GM10248 (cell line): Measurements from ENCODE around the gene SKAP2.

ENCODE experiments used
- CTCF ChIA-PET: fragments of 300-600 bp; sonication (Branson Sonifier 250); formaldehyde crosslinking; extraction: SDS; loops from one replicate; lab custom pipeline; 2021; ENCODE audit warnings: antibody characterized with exemption; lab: Yijun Ruan, JAX
- POLR2A ChIA-PET: fragments of 350-650 bp; sonication (Branson Sonifier 250); formaldehyde crosslinking; extraction: SDS; loops from one replicate; lab custom pipeline; 2020; ENCODE audit warnings: antibody characterized with exemption; lab: Yijun Ruan, JAX
- DNase-seq: peaks from one replicate; pipeline ENCODE4 v3.0.0; 2012; ENCODE audit errors: extremely low spot score
- TF ChIP-seq, protein P1 (sequence below): IDR thresholded peaks from 2 replicates; pipeline ENCODE4 v1.5.1; 2012; ENCODE audit warnings: mild to moderate bottlenecking, low read depth; ENCODE audit errors: extremely low read depth, missing control alignments, control extremely low read depth

SKAP2 gene

GRCh38 chr7:26705567-26705966 is 158.8 kb downstream of the SKAP2 start:
- POLR2A ChIA-PET, result no interaction called here
- DNase-seq, result no peak
- TF ChIP-seq, protein P1, sequence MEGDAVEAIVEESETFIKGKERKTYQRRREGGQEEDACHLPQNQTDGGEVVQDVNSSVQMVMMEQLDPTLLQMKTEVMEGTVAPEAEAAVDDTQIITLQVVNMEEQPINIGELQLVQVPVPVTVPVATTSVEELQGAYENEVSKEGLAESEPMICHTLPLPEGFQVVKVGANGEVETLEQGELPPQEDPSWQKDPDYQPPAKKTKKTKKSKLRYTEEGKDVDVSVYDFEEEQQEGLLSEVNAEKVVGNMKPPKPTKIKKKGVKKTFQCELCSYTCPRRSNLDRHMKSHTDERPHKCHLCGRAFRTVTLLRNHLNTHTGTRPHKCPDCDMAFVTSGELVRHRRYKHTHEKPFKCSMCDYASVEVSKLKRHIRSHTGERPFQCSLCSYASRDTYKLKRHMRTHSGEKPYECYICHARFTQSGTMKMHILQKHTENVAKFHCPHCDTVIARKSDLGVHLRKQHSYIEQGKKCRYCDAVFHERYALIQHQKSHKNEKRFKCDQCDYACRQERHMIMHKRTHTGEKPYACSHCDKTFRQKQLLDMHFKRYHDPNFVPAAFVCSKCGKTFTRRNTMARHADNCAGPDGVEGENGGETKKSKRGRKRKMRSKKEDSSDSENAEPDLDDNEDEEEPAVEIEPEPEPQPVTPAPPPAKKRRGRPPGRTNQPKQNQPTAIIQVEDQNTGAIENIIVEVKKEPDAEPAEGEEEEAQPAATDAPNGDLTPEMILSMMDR, result no peak
- CTCF ChIA-PET, result interaction anchor here (0.9 to 3.4 kb wide), 3 partner anchors 8 to 24 kb away, joined by 3 to 17 read pairs (median 3); no protein-coding TSS in a partner anchor

GRCh38 chr7:26704786-26705185 is 159.6 kb downstream of the SKAP2 start:
- TF ChIP-seq, protein P1, result no peak

DNA sequence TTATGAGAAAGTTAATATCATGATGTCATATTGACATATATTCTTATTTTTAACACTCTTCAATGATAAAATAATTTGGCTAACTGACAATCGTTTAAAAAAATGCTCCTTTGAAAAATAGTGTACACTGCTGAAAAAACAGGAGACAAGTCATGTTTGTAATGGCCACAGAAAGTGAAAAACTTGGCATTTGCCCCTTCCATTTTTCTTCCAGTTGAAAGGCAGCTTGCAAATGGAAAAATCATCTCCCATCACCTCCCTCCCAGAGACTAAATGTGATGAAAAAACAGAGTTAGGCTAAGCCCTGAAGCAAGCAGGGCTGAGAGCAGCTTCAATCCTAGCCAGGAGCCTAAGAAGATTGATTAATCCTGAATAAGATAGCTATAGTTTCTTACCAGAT is 160.4 kb downstream of the SKAP2 start:
- POLR2A ChIA-PET, result no interaction called here
- CTCF ChIA-PET, result interaction anchor here (0.7 to 1.9 kb wide), 4 partner anchors 12 to 21 kb away, joined by 3 to 5 read pairs (median 3); no protein-coding TSS in a partner anchor
- no peak for DNase-seq
- TF ChIP-seq, protein P1, result no peak

More at GRCh38 chr7:26704786-26705185, 159.6 kb downstream of the SKAP2 start:
- ChIA-PET POLR2A (no interaction called here), CTCF (interaction anchor here (1.0 to 3.4 kb wide), 2 partner anchors 20 to 23 kb away, joined by 3 to 17 read pairs; no protein-coding TSS in a partner anchor)
- no peak for DNase-seq

DNA sequence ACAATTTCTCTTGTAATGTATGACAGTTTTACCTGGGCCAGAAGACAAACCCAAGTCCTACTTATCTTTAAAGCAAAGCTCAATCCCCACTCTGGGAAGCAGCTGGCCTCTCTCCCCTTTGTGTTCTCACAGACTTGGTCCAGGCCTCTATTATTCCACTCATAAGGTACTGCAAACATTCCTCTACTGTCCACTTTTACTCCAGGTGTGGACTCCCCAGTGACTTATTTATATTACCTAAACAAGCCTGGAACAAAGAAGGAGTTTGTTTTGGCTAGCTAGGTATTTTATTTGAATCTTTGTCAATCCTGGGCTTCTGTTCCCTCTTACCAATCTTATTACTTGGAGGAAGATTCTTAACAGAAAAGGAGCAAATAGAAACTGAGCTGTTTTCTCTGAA is 163.5 kb downstream of the SKAP2 start:
- TF ChIP-seq, protein P1, result no peak
- POLR2A ChIA-PET, result no interaction called here
- DNase-seq, result no peak
- CTCF ChIA-PET, result interaction anchor here (1.0 to 5.2 kb wide), 10 partner anchors 9 to 1361 kb away, joined by 3 to 36 read pairs (median 3); no protein-coding TSS in a partner anchor

DNA sequence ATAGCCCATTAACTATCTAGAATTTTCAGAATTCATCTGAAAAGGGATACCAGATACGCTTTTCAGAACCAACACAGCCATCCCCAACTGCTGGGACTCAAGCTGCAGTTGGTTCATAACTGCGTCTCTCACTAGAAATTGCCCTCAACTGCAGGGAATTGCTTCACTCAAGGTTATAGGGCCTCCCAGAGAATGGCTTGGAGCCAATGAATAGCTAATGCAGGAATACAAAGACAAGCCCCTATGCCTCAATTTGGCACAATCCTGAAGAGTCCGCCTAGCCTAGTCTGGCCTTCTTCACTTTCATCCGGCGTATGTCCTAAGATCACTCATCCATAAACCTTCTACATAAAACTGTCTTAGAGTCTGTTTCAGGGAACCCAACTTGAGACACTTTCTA is 164.0 kb downstream of the SKAP2 start:
- TF ChIP-seq, protein P1, result no peak
- POLR2A ChIA-PET, result no interaction called here
- CTCF ChIA-PET, result interaction anchor here (1.1 to 5.2 kb wide), 9 partner anchors 9 to 1361 kb away, joined by 3 to 36 read pairs (median 4); no protein-coding TSS in a partner anchor
- DNase-seq, result no peak

DNA sequence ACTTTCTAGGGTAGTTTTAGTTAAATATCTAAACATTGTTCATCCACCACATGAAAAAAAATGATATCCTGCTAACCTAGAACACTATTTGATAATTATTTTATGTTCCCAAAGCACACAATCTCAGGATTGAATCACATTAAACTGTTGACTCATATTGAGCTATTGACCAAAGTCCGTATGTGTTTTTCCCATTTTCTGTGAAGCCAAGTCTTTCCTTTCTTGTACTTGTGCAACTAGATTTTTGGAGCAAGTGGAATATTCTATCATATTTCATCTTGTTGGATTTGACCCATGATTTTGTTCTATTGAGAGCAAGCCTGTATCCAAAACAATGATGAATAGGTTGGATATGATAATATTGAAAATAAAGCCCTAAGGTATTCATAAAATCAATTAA is 164.6 kb downstream of the SKAP2 start:
- TF ChIP-seq, protein P1, result no peak
- POLR2A ChIA-PET, result no interaction called here
- CTCF ChIA-PET, result interaction anchor here (1.0 to 5.2 kb wide), 7 partner anchors 10 to 1362 kb away, joined by 3 to 36 read pairs (median 4); no protein-coding TSS in a partner anchor
- no peak for DNase-seq
